GM12878 (cell line): ENCODE data around the gene ULBP1. TPM values are rescaled to one million over a fixed set of nuclear protein-coding genes. Genes with fewer than 3 reads are reported as not detected.

Experiments used
- ATAC-seq: fragments of 200-7000 bp; cut with Tn5 transposase; 3 replicates; pipeline ENCODE4 v1.9.1; 2020; ENCODE audit warnings: mild to moderate bottlenecking, moderate library complexity
- BruUV-seq: library from RNA; stranded (reverse); fragments of 400-500 nt; replicated peaks from 2 replicates; lab custom pipeline; 2021; lab: Mats Ljungman, UMichigan
- CTCF ChIA-PET: fragments of 300-600 bp; sonication (Branson Sonifier 250); formaldehyde crosslinking; extraction: SDS; loops from one replicate; lab custom pipeline; 2021; ENCODE audit warnings: inconsistent platforms; lab: Yijun Ruan, JAX
- POLR2A ChIA-PET: fragments of 350-600 bp; formaldehyde crosslinking; extraction: SDS; loops from one replicate; lab custom pipeline; 2021; ENCODE audit warnings: inconsistent platforms; lab: Charles Lee
- RAD21 ChIA-PET: fragments of 300-600 bp; sonication (Branson Sonifier 250); formaldehyde crosslinking; loops from one replicate; lab custom pipeline; 2023; ENCODE audit warnings: antibody characterized with exemption; ENCODE audit not compliant: unreplicated experiment; lab: Charles Lee
- SMC1A ChIA-PET: fragments of 300-600 bp; sonication (Branson Sonifier 250); formaldehyde crosslinking; loops from one replicate; lab custom pipeline; 2023; ENCODE audit not compliant: unreplicated experiment, uncharacterized antibody; lab: Charles Lee
- DNase-seq: peaks from one replicate; pipeline ENCODE4 v3.0.0-alpha.2; 2011; ENCODE audit warnings: low read depth, low spot score
- FAIRE-seq: peaks from 3 replicates; lab custom pipeline; 2011; peaks lifted over from hg19 to GRCh38; lab: Jason Lieb, UNC
- H2AFZ ChIP-seq: 2 replicates; pipeline ENCODE4 v1.6.0; 2011; ENCODE audit warnings: low read depth, low read length, control low read depth; ENCODE audit not compliant: control insufficient read depth
- H3K27ac ChIP-seq: 2 replicates; pipeline ENCODE4 v1.5.1; 2011; ENCODE audit warnings: control low read depth; ENCODE audit not compliant: control insufficient read depth, insufficient read depth
- H3K27me3 ChIP-seq, 2 experiments: replicated peaks in 1 of 2; 2 replicates each; pipeline versions ENCODE4 v1.6.0 to v1.6.1; 2011; ENCODE audit warnings: low read length in 1 of 2; ENCODE audit not compliant: control insufficient read depth in 2 of 2, insufficient read depth in 2 of 2
- H3K36me3 ChIP-seq, 2 experiments: 2 replicates each; pipeline ENCODE4 v1.5.1; 2011; ENCODE audit warnings: low read length in 1 of 2; ENCODE audit not compliant: control insufficient read depth in 2 of 2, insufficient read depth in 2 of 2
- H3K4me1 ChIP-seq: 2 replicates; pipeline ENCODE4 v1.6.1; 2011; ENCODE audit warnings: mild to moderate bottlenecking, low read length, moderate library complexity, mixed read lengths; ENCODE audit not compliant: control insufficient read depth, insufficient read depth
- H3K4me2 ChIP-seq: 2 replicates; pipeline ENCODE4 v1.6.0; 2011; ENCODE audit warnings: control low read depth; ENCODE audit not compliant: control insufficient read depth, insufficient read depth
- H3K4me3 ChIP-seq: fragments of 200-600 bp; sonication (generic); 2 replicates; pipeline ENCODE4 v1.5.1; 2016
- H3K79me2 ChIP-seq: 2 replicates; pipeline ENCODE4 v1.6.0; 2011; ENCODE audit warnings: low read length; ENCODE audit not compliant: control insufficient read depth, insufficient read depth
- H3K9ac ChIP-seq: 2 replicates; pipeline ENCODE4 v1.8.0; 2011; ENCODE audit warnings: low read length, control low read depth, mixed read lengths; ENCODE audit not compliant: control insufficient read depth, insufficient read depth
- H3K9me3 ChIP-seq: replicated peaks from 3 replicates; pipeline ENCODE4 v1.5.1; 2011; ENCODE audit warnings: mild to moderate bottlenecking, low read length; ENCODE audit not compliant: control insufficient read depth, insufficient read depth
- H4K20me1 ChIP-seq: 2 replicates; pipeline ENCODE4 v1.6.0; 2011; ENCODE audit not compliant: control insufficient read depth, insufficient read depth
- CBFB ChIP-seq: IDR thresholded peaks from 2 replicates; pipeline ENCODE4 v1.6.1; 2016; ENCODE audit warnings: antibody characterized with exemption, low read depth
- FOXM1 ChIP-seq: IDR thresholded peaks from 2 replicates; pipeline ENCODE4 v1.6.1; 2012; ENCODE audit warnings: low read depth, mild to moderate bottlenecking, inconsistent platforms, low read length, moderate library complexity
- GABPA ChIP-seq: IDR thresholded peaks from 2 replicates; pipeline ENCODE4 v1.6.1; 2014; ENCODE audit warnings: antibody characterized with exemption, low read depth, mild to moderate bottlenecking, inconsistent platforms
- GATAD2B ChIP-seq: fragments of 450-650 bp; conservative IDR thresholded peaks from 2 replicates; pipeline ENCODE4 v1.6.1; 2017; ENCODE audit warnings: low read depth, mild to moderate bottlenecking, moderate library complexity
- HDAC2 ChIP-seq: fragments of 200-600 bp; sonication (generic); IDR thresholded peaks from 2 replicates; pipeline ENCODE4 v1.6.1; 2017
- NR2C2 ChIP-seq: IDR thresholded peaks from 2 replicates; pipeline ENCODE4 v1.6.1; 2011; ENCODE audit warnings: borderline replicate concordance, low read depth; ENCODE audit not compliant: control insufficient read depth, insufficient read length
- PBX3 ChIP-seq: IDR thresholded peaks from 2 replicates; pipeline ENCODE4 v1.6.1; 2011; ENCODE audit warnings: mild to moderate bottlenecking, low read depth, low read length, moderate library complexity; ENCODE audit not compliant: insufficient replicate concordance
- PKNOX1 ChIP-seq: fragments of 450-650 bp; IDR thresholded peaks from 2 replicates; pipeline ENCODE4 v1.6.1; 2016; ENCODE audit warnings: mild to moderate bottlenecking
- PML ChIP-seq: IDR thresholded peaks from 2 replicates; pipeline ENCODE4 v1.6.1; 2012; ENCODE audit warnings: low read length, inconsistent platforms
- RCOR1 ChIP-seq: conservative IDR thresholded peaks from 2 replicates; pipeline ENCODE4 v1.6.1; 2012; ENCODE audit warnings: low read depth, low read length, improper control_type of control experiment
- SMAD1 ChIP-seq: fragments of 450-650 bp; IDR thresholded peaks from 2 replicates; pipeline ENCODE4 v1.6.1; 2018; ENCODE audit warnings: mild to moderate bottlenecking, low read depth; ENCODE audit not compliant: partially characterized antibody
- ZNF274 ChIP-seq: IDR thresholded peaks from one replicate; pipeline ENCODE4 v1.8.0; 2011; ENCODE audit not compliant: insufficient read length, insufficient read depth
- WGBS: methylation state at CpG from one replicate; pipeline ENCODE4 v1.1.6; 2016; ENCODE audit warnings: low lambda C conversion rate; ENCODE audit not compliant: insufficient replicate concordance, insufficient coverage; ENCODE audit errors: missing lambda C conversion rate; 5-methylcytosine and 5-hydroxymethylcytosine counted together
- in situ Hi-C: fragments of 300-500 bp; cut with MboI; formaldehyde crosslinking; loops from 9 replicates; pipeline ENCODE4 v1.14.3; 2018; ENCODE audit warnings: mixed read lengths
- intact Hi-C: fragments of 100-400 bp; cut with micrococcal nuclease; formaldehyde crosslinking; loops from one replicate; pipeline ENCODE4 v1.14.2; 2022; ENCODE audit not compliant: unreplicated experiment
- polyA plus RNA-seq, 11 experiments: library from polyadenylated mRNA; depleted of rRNA in 4 of 11; unstranded in 6 of 11; stranded (reverse) in 5 of 11; fragments of >200 nt; fragmentation: Nextera tagmentation in 4 of 11; fragmentation: Illumina TruSeq in 1 of 11; extraction: Ambion mirVana in 4 of 11; extraction: Trizol in 1 of 11; gene quantifications; 1 replicate in 1 of 11; 2 replicates in 10 of 11; pipeline versions ENCODE4 v1.2.1 to v1.2.3, GENCODE V29; 2011 to 2016; ENCODE audit warnings: inconsistent platforms in 2 of 11, missing spikeins in 2 of 11, low read depth in 1 of 11
- total RNA-seq, 4 experiments: library from RNA; depleted of rRNA in 3 of 4; stranded (reverse); fragments of >200 nt in 3 of 4; fragmentation: Illumina TruSeq in 1 of 4; extraction: Trizol in 1 of 4; gene quantifications; 2 replicates each; pipeline versions ENCODE4 v1.2.1 to v1.2.3, GENCODE V29; 2013 to 2021
- TF ChIP-seq, protein P1 (sequence below): IDR thresholded peaks from 2 replicates; pipeline ENCODE4 v1.6.1; 2012; ENCODE audit warnings: low read depth, low read length, improper control_type of control experiment
- TF ChIP-seq, protein P2 (sequence below): fragments of 450-650 bp; IDR thresholded peaks from 2 replicates; pipeline ENCODE4 v1.6.1; 2017; ENCODE audit warnings: mild to moderate bottlenecking, moderate library complexity
- TF ChIP-seq, protein P3 (sequence below): fragments of 450-650 bp; conservative IDR thresholded peaks from 2 replicates; pipeline ENCODE4 v1.6.1; 2017; ENCODE audit warnings: mild to moderate bottlenecking, moderate library complexity

Gene ULBP1
- total and polyA plus RNA-seq, 10 of the 15 experiments (the other 5 are each of a cell fraction or from before 2014, with no cell fraction given), result 0.02 to 0.12 (median 0.04) TPM; not detected in 7

- no peak for ATAC-seq
- peaks cover 14% of the 10 kb centered on the region for H3K4me1 ChIP-seq
- H3K27me3 ChIP-seq, result peaks cover 5 to 26% of the 10 kb centered on the region in 2 experiments
- H3K79me2 ChIP-seq, result no peaks in the 10 kb centered on the region
- H3K36me3 ChIP-seq, result no peaks in the 10 kb centered on the region
- H3K27ac ChIP-seq, result no peak overlapping the region
- intact Hi-C loops, result no loop called here
- H4K20me1 ChIP-seq, result no peaks in the 10 kb centered on the region; the same call in none of the 2 replicates
- BruUV-seq, result no TSS peak
- ChIA-PET RAD21 (interaction anchor here (0.7 kb wide), 1 partner anchor 205 kb away, joined by 3 read pairs; no protein-coding TSS in a partner anchor), SMC1A (interaction anchor here (1.4 kb wide), 1 partner anchor 18 kb away, joined by 3 read pairs; no protein-coding TSS in a partner anchor), POLR2A (interaction anchor here (0.6 to 1.0 kb wide), 4 partner anchors 8 to 252 kb away, joined by 3 to 4 read pairs (median 4); no protein-coding TSS in a partner anchor), CTCF (no interaction called here)
- in situ Hi-C loops, result no loop called here
- H3K9ac ChIP-seq, result no peak overlapping the region
- no peak overlapping the region for H2AFZ ChIP-seq
- no peak for FAIRE-seq
- no peak overlapping the region for H3K4me2 ChIP-seq
- peaks cover 7% of the 10 kb centered on the region; the same call in 2 of the 3 replicates for H3K9me3 ChIP-seq
- H3K4me3 ChIP-seq, result no peak overlapping the region
- 33% methylated on average over 3 of the region's 4 CpGs for WGBS
- no peak for DNase-seq
- no peak for TF ChIP-seq HDAC2
- TF ChIP-seq, protein P1, sequence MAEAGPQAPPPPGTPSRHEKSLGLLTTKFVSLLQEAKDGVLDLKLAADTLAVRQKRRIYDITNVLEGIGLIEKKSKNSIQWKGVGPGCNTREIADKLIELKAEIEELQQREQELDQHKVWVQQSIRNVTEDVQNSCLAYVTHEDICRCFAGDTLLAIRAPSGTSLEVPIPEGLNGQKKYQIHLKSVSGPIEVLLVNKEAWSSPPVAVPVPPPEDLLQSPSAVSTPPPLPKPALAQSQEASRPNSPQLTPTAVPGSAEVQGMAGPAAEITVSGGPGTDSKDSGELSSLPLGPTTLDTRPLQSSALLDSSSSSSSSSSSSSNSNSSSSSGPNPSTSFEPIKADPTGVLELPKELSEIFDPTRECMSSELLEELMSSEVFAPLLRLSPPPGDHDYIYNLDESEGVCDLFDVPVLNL, result no peak
- TF ChIP-seq RCOR1, result no peak
- TF ChIP-seq NR2C2, result no peak
- TF ChIP-seq, protein P2, sequence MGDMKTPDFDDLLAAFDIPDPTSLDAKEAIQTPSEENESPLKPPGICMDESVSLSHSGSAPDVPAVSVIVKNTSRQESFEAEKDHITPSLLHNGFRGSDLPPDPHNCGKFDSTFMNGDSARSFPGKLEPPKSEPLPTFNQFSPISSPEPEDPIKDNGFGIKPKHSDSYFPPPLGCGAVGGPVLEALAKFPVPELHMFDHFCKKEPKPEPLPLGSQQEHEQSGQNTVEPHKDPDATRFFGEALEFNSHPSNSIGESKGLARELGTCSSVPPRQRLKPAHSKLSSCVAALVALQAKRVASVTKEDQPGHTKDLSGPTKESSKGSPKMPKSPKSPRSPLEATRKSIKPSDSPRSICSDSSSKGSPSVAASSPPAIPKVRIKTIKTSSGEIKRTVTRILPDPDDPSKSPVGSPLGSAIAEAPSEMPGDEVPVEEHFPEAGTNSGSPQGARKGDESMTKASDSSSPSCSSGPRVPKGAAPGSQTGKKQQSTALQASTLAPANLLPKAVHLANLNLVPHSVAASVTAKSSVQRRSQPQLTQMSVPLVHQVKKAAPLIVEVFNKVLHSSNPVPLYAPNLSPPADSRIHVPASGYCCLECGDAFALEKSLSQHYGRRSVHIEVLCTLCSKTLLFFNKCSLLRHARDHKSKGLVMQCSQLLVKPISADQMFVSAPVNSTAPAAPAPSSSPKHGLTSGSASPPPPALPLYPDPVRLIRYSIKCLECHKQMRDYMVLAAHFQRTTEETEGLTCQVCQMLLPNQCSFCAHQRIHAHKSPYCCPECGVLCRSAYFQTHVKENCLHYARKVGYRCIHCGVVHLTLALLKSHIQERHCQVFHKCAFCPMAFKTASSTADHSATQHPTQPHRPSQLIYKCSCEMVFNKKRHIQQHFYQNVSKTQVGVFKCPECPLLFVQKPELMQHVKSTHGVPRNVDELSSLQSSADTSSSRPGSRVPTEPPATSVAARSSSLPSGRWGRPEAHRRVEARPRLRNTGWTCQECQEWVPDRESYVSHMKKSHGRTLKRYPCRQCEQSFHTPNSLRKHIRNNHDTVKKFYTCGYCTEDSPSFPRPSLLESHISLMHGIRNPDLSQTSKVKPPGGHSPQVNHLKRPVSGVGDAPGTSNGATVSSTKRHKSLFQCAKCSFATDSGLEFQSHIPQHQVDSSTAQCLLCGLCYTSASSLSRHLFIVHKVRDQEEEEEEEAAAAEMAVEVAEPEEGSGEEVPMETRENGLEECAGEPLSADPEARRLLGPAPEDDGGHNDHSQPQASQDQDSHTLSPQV, result no peak
- no peak for TF ChIP-seq PKNOX1
- TF ChIP-seq, protein P3, sequence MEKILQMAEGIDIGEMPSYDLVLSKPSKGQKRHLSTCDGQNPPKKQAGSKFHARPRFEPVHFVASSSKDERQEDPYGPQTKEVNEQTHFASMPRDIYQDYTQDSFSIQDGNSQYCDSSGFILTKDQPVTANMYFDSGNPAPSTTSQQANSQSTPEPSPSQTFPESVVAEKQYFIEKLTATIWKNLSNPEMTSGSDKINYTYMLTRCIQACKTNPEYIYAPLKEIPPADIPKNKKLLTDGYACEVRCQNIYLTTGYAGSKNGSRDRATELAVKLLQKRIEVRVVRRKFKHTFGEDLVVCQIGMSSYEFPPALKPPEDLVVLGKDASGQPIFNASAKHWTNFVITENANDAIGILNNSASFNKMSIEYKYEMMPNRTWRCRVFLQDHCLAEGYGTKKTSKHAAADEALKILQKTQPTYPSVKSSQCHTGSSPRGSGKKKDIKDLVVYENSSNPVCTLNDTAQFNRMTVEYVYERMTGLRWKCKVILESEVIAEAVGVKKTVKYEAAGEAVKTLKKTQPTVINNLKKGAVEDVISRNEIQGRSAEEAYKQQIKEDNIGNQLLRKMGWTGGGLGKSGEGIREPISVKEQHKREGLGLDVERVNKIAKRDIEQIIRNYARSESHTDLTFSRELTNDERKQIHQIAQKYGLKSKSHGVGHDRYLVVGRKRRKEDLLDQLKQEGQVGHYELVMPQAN, result no peak
- TF ChIP-seq SMAD1, result no peak
- TF ChIP-seq PML, result no peak
- no peak for TF ChIP-seq FOXM1
- TF ChIP-seq ZNF274, result no peak
- no peak for TF ChIP-seq CBFB
- no peak for TF ChIP-seq GABPA
- TF ChIP-seq GATAD2B, result no peak
- TF ChIP-seq PBX3, result no peak
These were observed 28.1 kb downstream of the ULBP1 start for GRCh38 chr6:149991838-149992237.
